CD8-positive, alpha-beta memory T cell (primary cell): ENCODE results near the gene PCDHB6. TPM values are rescaled to one million over a fixed set of nuclear protein-coding genes. Genes with fewer than 3 reads are reported as not detected.
"Not testable (repeated sequence)": the region's sequence is repeated elsewhere in the genome, so short reads cannot be mapped to it uniquely, and the experiment has no call there.

ENCODE experiments used
- CTCF ChIA-PET: fragments of 350-600 bp; sonication (Branson Sonifier 250); formaldehyde crosslinking; loops from one replicate; lab custom pipeline; 2021; ENCODE audit warnings: antibody characterized with exemption; lab: Charles Lee
- POLR2A ChIA-PET: fragments of 350-600 bp; sonication (Branson Sonifier 250); formaldehyde crosslinking; loops from one replicate; lab custom pipeline; 2021; ENCODE audit warnings: antibody characterized with exemption; lab: Charles Lee
- DNase-seq, 5 donors: peaks; one replicate each; pipeline versions ENCODE4 v3.0.0 to v3.0.0-alpha.2; 2020 to 2022; ENCODE audit warnings: mixed read lengths in 1 of 5
- H3K27ac ChIP-seq: one replicate; pipeline ENCODE4 v1.7.0; 2013; ENCODE audit warnings: low read depth, mild to moderate bottlenecking, low read length, moderate library complexity
- H3K27me3 ChIP-seq: 2 replicates; pipeline ENCODE4 v1.7.0; 2013; ENCODE audit warnings: low read length, mild to moderate bottlenecking; ENCODE audit not compliant: insufficient read depth, poor library complexity, severe bottlenecking
- H3K36me3 ChIP-seq: 2 replicates; pipeline ENCODE4 v1.7.0; 2013; ENCODE audit warnings: mild to moderate bottlenecking, low read length, moderate library complexity; ENCODE audit not compliant: insufficient read depth
- H3K4me1 ChIP-seq: 2 replicates; pipeline ENCODE4 v1.7.0; 2013; ENCODE audit warnings: mild to moderate bottlenecking, low read length, moderate library complexity; ENCODE audit not compliant: insufficient read depth
- H3K4me3 ChIP-seq: 2 replicates; pipeline ENCODE4 v1.7.0; 2013; ENCODE audit warnings: mild to moderate bottlenecking, low read length
- H3K9me3 ChIP-seq: 2 replicates; pipeline ENCODE4 v1.7.0; 2013; ENCODE audit warnings: mild to moderate bottlenecking, low read length
- H3K27ac Mint-ChIP-seq, 8 donors: one replicate each; pipeline ENCODE4 v1.8.0; 2020 to 2021; ENCODE audit warnings: mixed read lengths in 8 of 8, mild to moderate bottlenecking in 6 of 8, inconsistent platforms in 3 of 8, moderate library complexity in 3 of 8
- H3K27me3 Mint-ChIP-seq, 2 donors: one replicate each; pipeline ENCODE4 v1.8.0; 2020 to 2021; ENCODE audit warnings: mixed read lengths in 2 of 2, mild to moderate bottlenecking in 1 of 2, moderate library complexity in 1 of 2
- H3K36me3 Mint-ChIP-seq, 3 donors: one replicate each; pipeline ENCODE4 v1.8.0; 2020 to 2021; ENCODE audit warnings: mixed read lengths in 3 of 3, inconsistent platforms in 1 of 3, mild to moderate bottlenecking in 1 of 3
- H3K4me1 Mint-ChIP-seq, 3 donors: one replicate each; pipeline ENCODE4 v1.8.0; 2020 to 2021; ENCODE audit warnings: mixed read lengths in 3 of 3, inconsistent platforms in 1 of 3, mild to moderate bottlenecking in 1 of 3
- H3K4me3 Mint-ChIP-seq, 7 donors: one replicate each; pipeline ENCODE4 v1.8.0; 2020 to 2021; ENCODE audit warnings: mixed read lengths in 7 of 7, mild to moderate bottlenecking in 6 of 7, moderate library complexity in 4 of 7, inconsistent platforms in 2 of 7
- H3K9me3 Mint-ChIP-seq, 5 donors: one replicate each; pipeline ENCODE4 v1.8.0; 2020 to 2022; ENCODE audit warnings: mixed read lengths in 5 of 5, mild to moderate bottlenecking in 3 of 5, moderate library complexity in 2 of 5, inconsistent platforms in 1 of 5
- polyA plus RNA-seq: library from polyadenylated mRNA; unstranded; fragments of 300-500 nt; fragmentation: Illumina TruSeq; gene quantifications from one replicate; pipeline ENCODE4 v1.2.3, GENCODE V29; 2021
- total RNA-seq, 2 experiments: library from RNA; stranded (reverse); gene quantifications; one replicate each; pipeline ENCODE4 v1.2.3, GENCODE V29; 2021

PCDHB6 gene
- total and polyA plus RNA-seq, 3 experiments from 2014 or later, result not detected

- CTCF ChIA-PET, result no interaction called here
- H3K9me3 ChIP-seq, result no peaks in the 10 kb centered on the region
- POLR2A ChIA-PET, result no interaction called here
Observed at GRCh38 chr5:141121985-141122384, 27.9 kb upstream of the PCDHB6 start.

GRCh38 chr5:141123396-141124135, 26.3 kb upstream of the PCDHB6 start:
- H3K36me3 Mint-ChIP-seq, H3K27me3 ChIP-seq, H3K27ac ChIP-seq, DNase-seq, H3K4me1 ChIP-seq, POLR2A ChIA-PET, H3K36me3 ChIP-seq, H3K9me3 ChIP-seq, CTCF ChIA-PET, H3K27ac Mint-ChIP-seq, H3K4me3 ChIP-seq, H3K4me1 Mint-ChIP-seq, H3K4me3 Mint-ChIP-seq: not testable (repeated sequence)
- peaks cover 8 to 29% of the 10 kb centered on the region in 2 donors for H3K27me3 Mint-ChIP-seq
- H3K9me3 Mint-ChIP-seq, result peaks cover 0 to 15% (median 10%) of the 10 kb centered on the region in 5 donors

More at GRCh38 chr5:141121985-141122384, 27.9 kb upstream of the PCDHB6 start:
- Histone ChIP-seq H3K4me1 (no peaks in the 10 kb centered on the region), H3K27me3 (no peaks in the 10 kb centered on the region), H3K36me3 (no peaks in the 10 kb centered on the region), H3K4me3 (no peak overlapping the region), H3K27ac (no peak overlapping the region)
- peaks cover 0 to 6% (median 0%) of the 10 kb centered on the region in 3 donors for H3K36me3 Mint-ChIP-seq
- H3K27ac Mint-ChIP-seq, result no peak overlapping the region
- peak overlapping the region in 1 of 7 donors; percentile 27 for H3K4me3 Mint-ChIP-seq
- no peak for DNase-seq
- no peaks in the 10 kb centered on the region for H3K4me1 Mint-ChIP-seq
- peaks cover 9 to 26% of the 10 kb centered on the region in 2 donors for H3K27me3 Mint-ChIP-seq
- peaks cover 5 to 18% (median 10%) of the 10 kb centered on the region in 5 donors for H3K9me3 Mint-ChIP-seq

- H3K27ac ChIP-seq, result no peak overlapping the region
- Mint-ChIP-seq H3K4me3 (no peak overlapping the region), H3K9me3 (peaks cover 5 to 16% (median 16%) of the 10 kb centered on the region in 5 donors), H3K36me3 (peaks cover 0 to 6% (median 0%) of the 10 kb centered on the region in 3 donors), H3K27ac (no peak overlapping the region), H3K27me3 (peaks cover 4 to 29% of the 10 kb centered on the region in 2 donors), H3K4me1 (no peaks in the 10 kb centered on the region)
- ChIA-PET POLR2A (no interaction called here), CTCF (no interaction called here)
- H3K4me3 ChIP-seq, result no peak overlapping the region
- H3K27me3 ChIP-seq, result no peaks in the 10 kb centered on the region
- no peak for DNase-seq
- H3K4me1 ChIP-seq, result no peaks in the 10 kb centered on the region
- no peaks in the 10 kb centered on the region for H3K36me3 ChIP-seq
- no peaks in the 10 kb centered on the region for H3K9me3 ChIP-seq
Observed at GRCh38 chr5:141127305-141127704, 22.6 kb upstream of the PCDHB6 start.

GRCh38 chr5:141135030-141135717, 14.7 kb upstream of the PCDHB6 start, which contains the start of gene PCDHB5:
Gene PCDHB5, plus strand, starts transcription at chr5:141135206. Its CDS starts 229 bp downstream, at chr5:141135435.
- no peaks in the 10 kb centered on the region for H3K27me3 ChIP-seq
- Mint-ChIP-seq H3K4me1 (peaks cover 5 to 10% (median 6%) of the 10 kb centered on the region in 3 donors), H3K27me3 (peaks cover 7 to 9% of the 10 kb centered on the region in 2 donors), H3K4me3 (peak within 1 kb of the TSS in 5 of 7 donors; percentile 14 to 69 (median 23)), H3K9me3 (peaks cover 21 to 51% (median 36%) of the 10 kb centered on the region in 5 donors), H3K27ac (no peak within 1 kb of the TSS), H3K36me3 (peaks cover 0 to 3% (median 0%) of the 10 kb centered on the region in 3 donors)
- POLR2A ChIA-PET, result no interaction called here
- peaks cover 8% of the 10 kb centered on the region for H3K9me3 ChIP-seq
- CTCF ChIA-PET, result no interaction called here
- DNase-seq, result peak in 1 of 5 donors; percentile 3
- H3K4me1 ChIP-seq, result no peaks in the 10 kb centered on the region
- H3K36me3 ChIP-seq, result no peaks in the 10 kb centered on the region
- no peak within 1 kb of the TSS for H3K27ac ChIP-seq
- H3K4me3 ChIP-seq, result no peak within 1 kb of the TSS

- peaks cover 5 to 10% (median 6%) of the 10 kb centered on the region in 3 donors for H3K4me1 Mint-ChIP-seq
- no peak overlapping the region for H3K4me3 ChIP-seq
- ChIA-PET CTCF (no interaction called here), POLR2A (no interaction called here)
- H3K9me3 ChIP-seq, result peaks cover 8% of the 10 kb centered on the region
- H3K27me3 ChIP-seq, result no peaks in the 10 kb centered on the region
- no peak for DNase-seq
- no peaks in the 10 kb centered on the region for H3K4me1 ChIP-seq
- H3K27me3 Mint-ChIP-seq, result peaks cover 7 to 9% of the 10 kb centered on the region in 2 donors
- no peaks in the 10 kb centered on the region for H3K36me3 ChIP-seq
- H3K36me3 Mint-ChIP-seq, result peaks cover 0 to 3% (median 0%) of the 10 kb centered on the region in 3 donors
- H3K27ac ChIP-seq, result no peak overlapping the region
- no peak overlapping the region for H3K27ac Mint-ChIP-seq
- peaks cover 21 to 51% (median 36%) of the 10 kb centered on the region in 5 donors for H3K9me3 Mint-ChIP-seq
- peak overlapping the region in 2 of 7 donors; percentile 14 to 69 for H3K4me3 Mint-ChIP-seq
Observed at GRCh38 chr5:141135718-141136266, 14.1 kb upstream of the PCDHB6 start.

- H3K4me3 ChIP-seq, CTCF ChIA-PET, POLR2A ChIA-PET, H3K27ac ChIP-seq, H3K36me3 Mint-ChIP-seq, H3K4me3 Mint-ChIP-seq, H3K27me3 ChIP-seq, H3K27ac Mint-ChIP-seq, DNase-seq, H3K36me3 ChIP-seq, H3K9me3 ChIP-seq, H3K4me1 ChIP-seq: not testable (repeated sequence)
- H3K27me3 Mint-ChIP-seq, result peaks cover 7 to 16% of the 10 kb centered on the region in 2 donors
- H3K9me3 Mint-ChIP-seq, result peaks cover 16 to 45% (median 36%) of the 10 kb centered on the region in 5 donors
- H3K4me1 Mint-ChIP-seq, result peaks cover 5 to 10% (median 6%) of the 10 kb centered on the region in 3 donors
Observed at GRCh38 chr5:141137346-141137745, 12.5 kb upstream of the PCDHB6 start.

- H3K27ac ChIP-seq, result no peak overlapping the region
- ChIA-PET CTCF (no interaction called here), POLR2A (no interaction called here)
- H3K9me3 ChIP-seq, result no peaks in the 10 kb centered on the region
- H3K36me3 ChIP-seq, result no peaks in the 10 kb centered on the region
- Mint-ChIP-seq H3K36me3 (peaks cover 0 to 4% (median 0%) of the 10 kb centered on the region in 3 donors), H3K9me3 (peaks cover 8 to 22% (median 21%) of the 10 kb centered on the region in 5 donors), H3K27me3 (peaks cover 8 to 45% of the 10 kb centered on the region in 2 donors), H3K27ac (no peak overlapping the region), H3K4me3 (no peak overlapping the region), H3K4me1 (peaks cover 0 to 6% (median 5%) of the 10 kb centered on the region in 3 donors)
- H3K27me3 ChIP-seq, result no peaks in the 10 kb centered on the region
- H3K4me1 ChIP-seq, result no peaks in the 10 kb centered on the region
- no peak for DNase-seq
- H3K4me3 ChIP-seq, result no peak overlapping the region
Observed at GRCh38 chr5:141150224-141150992, 551 bp downstream of the PCDHB6 start.
